Measurements from ENCODE around the gene LRRC10B.

DNA sequence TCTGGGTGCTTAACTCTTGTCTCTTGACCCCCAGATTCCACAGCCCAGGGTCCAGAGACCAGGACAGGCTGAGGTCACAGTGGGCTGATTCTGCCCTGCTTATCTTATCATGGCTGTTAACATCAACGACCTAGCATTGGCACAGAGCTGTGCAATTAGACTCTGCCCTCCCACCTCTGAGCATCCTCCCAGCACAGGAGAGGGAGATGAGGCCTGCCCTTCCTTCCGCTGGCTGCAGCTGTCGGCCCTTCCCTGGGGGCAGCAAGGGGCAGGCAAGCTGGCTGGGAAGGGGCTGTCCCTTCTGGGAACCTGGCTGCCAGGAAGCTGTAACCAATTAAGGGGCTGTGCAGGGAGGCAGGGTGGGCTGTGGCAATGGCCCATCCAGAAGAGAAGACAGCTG, 22.5 kb downstream of the LRRC10B start:
- TF ChIP-seq, protein P1, sequence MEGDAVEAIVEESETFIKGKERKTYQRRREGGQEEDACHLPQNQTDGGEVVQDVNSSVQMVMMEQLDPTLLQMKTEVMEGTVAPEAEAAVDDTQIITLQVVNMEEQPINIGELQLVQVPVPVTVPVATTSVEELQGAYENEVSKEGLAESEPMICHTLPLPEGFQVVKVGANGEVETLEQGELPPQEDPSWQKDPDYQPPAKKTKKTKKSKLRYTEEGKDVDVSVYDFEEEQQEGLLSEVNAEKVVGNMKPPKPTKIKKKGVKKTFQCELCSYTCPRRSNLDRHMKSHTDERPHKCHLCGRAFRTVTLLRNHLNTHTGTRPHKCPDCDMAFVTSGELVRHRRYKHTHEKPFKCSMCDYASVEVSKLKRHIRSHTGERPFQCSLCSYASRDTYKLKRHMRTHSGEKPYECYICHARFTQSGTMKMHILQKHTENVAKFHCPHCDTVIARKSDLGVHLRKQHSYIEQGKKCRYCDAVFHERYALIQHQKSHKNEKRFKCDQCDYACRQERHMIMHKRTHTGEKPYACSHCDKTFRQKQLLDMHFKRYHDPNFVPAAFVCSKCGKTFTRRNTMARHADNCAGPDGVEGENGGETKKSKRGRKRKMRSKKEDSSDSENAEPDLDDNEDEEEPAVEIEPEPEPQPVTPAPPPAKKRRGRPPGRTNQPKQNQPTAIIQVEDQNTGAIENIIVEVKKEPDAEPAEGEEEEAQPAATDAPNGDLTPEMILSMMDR (IDR thresholded peaks at IDR 0.05) = no peak
- no peak for TF ChIP-seq POLR2A (IDR thresholded peaks at IDR 0.05)

Measured in lower leg skin (tissue), 3 donors.